Hematopoietic multipotent progenitor cell treated with erythropoietin and hydrocortisone succinate and interleukin-3 and kit ligand, for 8 days (in vitro differentiated cells): ENCODE measurements around the gene OR51S1.
"Not testable (repeated sequence)": the region's sequence is repeated elsewhere in the genome, so short reads cannot be mapped to it uniquely, and the experiment has no call there.

Experiments
- DNase-seq: peaks from one replicate; pipeline ENCODE4 v3.0.0-alpha.2; 2015

OR51S1 gene, protein sequence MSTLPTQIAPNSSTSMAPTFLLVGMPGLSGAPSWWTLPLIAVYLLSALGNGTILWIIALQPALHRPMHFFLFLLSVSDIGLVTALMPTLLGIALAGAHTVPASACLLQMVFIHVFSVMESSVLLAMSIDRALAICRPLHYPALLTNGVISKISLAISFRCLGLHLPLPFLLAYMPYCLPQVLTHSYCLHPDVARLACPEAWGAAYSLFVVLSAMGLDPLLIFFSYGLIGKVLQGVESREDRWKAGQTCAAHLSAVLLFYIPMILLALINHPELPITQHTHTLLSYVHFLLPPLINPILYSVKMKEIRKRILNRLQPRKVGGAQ

DNA sequence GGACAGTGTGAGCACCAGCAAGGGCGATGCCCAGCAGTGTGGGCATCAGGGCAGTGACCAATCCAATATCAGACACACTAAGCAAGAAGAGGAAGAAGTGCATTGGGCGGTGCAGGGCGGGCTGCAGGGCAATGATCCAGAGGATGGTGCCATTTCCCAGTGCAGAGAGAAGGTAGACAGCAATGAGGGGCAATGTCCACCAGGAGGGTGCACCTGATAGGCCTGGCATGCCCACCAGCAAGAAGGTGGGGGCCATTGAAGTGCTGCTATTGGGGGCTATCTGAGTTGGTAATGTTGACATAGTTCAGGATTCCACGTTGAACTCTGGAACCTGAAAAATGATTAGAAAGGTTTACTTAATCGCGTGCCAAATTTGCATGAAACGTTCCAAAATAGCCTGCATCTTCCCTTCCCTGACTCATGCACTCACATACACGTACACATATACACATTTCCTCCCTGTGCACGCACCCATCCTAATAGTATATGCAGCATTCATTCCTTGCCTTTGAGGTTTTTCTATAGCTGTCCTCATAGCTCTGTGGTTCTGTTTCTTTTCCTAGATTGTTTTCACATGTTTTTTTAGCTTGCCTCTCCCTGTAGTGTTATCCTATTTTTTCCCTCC is at the start of gene OR51S1:
OR51S1 (minus strand) TSS at position 301 of the 625 bp plus-strand sequence; CDS start at position 301, 0 bp downstream.
- no peak for DNase-seq

DNA sequence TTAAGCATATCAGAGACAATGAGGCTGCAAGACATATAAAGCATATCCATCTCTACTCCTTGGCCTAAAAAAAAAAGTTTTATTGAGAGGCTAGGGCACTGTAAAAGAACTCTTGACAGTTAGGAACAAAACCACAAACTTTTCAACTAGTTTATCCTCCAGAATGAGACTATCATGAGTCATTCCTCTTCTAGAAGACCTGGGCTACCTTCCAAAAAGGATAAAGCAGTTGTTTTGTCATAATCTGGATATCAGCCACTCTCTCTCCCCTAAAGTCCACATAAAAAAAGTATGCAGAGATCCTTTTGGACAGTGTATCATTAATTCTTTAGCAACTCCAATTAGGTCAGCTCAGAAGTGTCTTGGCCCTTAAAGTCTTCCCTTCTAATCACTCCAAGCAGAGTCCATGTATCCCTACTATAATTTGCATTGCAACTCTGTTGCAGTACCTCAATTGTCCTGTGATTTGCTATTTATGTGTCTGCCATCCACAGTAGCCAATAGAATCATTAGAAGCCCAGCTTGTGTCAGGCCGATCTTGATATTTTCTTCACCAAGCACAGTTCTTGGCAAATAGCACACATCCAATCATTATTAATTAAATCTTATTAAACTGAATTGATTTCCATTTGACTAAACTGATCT is 43.1 kb upstream of the OR51S1 start:
- peak; percentile 64 for DNase-seq

DNA sequence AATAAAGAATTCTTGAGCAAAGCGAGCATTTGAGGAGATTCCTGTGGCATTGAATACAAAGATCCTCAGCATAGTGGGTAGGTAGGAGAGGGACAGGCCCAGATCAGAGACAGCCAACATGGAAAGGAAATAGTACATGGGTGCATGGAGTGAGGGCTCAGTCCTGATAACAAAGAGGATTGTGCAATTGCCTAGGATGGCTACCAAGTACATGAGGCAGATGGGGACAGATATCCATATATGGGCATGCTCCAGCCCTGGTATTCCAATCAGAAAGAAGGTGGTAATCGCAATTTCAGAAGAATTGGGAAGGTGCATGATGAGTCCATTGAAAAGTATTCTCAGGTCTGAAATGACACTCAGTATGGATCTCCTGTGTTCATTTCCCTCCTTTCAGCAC is 41.3 kb upstream of the OR51S1 start:
- no peak for DNase-seq

DNA sequence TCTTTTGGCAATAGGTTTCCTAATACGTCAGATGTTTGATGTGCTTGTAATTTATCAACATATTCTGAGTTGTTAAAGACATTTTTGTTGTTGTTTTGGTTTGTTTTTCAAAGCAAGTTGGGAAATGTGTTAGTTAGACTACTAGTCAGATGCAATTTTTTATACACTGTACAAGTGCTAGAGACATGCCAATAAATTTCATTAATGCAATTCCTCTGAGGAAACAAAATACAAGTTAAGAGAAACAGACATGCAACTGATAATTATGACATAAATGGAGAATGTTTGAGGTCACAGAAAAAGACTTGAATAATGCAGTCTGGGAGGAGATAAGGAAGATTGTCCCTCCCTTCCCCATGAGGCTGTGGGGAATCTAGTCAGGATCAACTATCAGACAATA is 38.6 kb upstream of the OR51S1 start:
- no peak for DNase-seq

DNA sequence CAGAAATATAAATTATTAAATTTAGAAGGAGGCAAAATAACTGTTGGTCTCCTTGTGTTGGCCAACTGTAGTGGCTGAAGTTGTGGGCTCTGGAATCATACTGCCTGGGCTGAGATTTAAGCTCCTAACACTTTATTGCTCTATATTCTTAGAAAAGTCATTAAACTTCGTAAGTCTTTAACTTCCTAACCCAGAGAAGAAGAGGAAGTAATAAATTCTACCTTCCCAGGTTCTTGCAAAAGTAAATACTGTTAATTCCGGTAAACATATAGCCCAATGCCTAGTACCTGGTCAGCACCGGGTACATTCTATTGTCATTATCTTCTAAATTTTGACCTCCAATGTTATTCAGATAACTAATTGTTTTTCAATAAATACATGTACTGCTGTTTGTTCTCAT is 37.2 kb upstream of the OR51S1 start:
- no peak for DNase-seq

DNA sequence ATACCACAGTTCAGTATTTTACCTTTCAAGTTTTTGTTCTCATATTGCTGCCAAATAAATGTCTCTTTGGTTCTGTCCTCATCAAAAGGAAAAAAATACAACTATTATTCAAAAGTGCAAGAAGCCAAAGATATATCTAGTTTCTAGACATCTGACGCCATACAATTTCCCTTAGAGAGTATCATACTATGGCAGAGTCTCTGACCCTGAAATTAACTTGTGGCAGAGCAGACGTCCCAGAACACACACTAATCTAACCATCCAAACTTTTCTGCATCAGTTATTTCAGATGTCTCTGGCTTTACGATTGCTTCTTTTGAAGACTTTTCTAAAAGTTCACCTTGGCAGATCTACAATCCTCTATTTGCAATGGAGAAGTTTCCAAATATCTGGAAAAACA is 35.4 kb upstream of the OR51S1 start:
- no peak for DNase-seq

DNA sequence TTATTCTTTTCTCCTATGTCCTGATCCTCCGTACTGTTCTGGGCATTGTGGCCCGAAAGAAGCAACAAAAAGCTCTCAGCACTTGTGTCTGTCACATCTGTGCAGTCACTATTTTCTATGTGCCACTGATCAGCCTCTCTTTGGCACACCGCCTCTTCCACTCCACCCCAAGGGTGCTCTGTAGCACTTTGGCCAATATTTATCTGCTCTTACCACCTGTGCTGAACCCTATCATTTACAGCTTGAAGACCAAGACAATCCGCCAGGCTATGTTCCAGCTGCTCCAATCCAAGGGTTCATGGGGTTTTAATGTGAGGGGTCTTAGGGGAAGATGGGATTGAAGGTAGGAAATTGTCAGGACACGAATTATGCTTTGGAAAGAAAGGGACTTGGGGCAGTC is 33.5 kb upstream of the OR51S1 start:
- DNase-seq = peak; percentile 16

DNA sequence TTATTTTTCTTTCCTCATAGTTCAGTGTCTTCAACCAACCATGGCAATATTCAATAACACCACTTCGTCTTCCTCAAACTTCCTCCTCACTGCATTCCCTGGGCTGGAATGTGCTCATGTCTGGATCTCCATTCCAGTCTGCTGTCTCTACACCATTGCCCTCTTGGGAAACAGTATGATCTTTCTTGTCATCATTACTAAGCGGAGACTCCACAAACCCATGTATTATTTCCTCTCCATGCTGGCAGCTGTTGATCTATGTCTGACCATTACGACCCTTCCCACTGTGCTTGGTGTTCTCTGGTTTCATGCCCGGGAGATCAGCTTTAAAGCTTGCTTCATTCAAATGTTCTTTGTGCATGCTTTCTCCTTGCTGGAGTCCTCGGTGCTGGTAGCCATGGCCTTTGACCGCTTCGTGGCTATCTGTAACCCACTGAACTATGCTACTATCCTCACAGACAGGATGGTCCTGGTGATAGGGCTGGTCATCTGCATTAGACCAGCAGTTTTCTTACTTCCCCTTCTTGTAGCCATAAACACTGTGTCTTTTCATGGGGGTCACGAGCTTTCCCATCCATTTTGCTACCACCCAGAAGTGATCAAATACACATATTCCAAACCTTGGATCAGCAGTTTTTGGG is 33.0 kb upstream of the OR51S1 start, which contains the start of gene OR51T1:
OR51T1 (plus strand) TSS at position 41 of the 641 bp plus-strand sequence; CDS start at position 41, 0 bp downstream.
- DNase-seq = no peak

DNA sequence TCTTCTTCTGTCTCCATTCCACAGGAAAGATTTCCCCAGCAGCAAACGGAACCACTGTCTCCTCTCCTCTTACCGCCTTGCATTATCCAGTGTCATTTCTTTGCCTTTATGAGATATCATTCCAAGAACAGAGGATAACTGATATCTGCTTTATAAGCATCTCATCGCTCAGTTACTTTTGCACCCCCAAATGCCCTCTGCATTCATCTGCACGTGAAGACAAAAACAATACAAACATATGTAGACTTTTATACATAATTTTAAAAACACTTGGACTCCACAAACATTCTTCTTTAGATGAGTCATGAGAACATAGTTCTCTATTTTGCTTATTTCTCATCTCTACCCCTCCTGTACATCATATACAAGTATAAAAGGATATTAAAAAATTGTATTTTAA is 32.2 kb upstream of the OR51S1 start:
- no peak for DNase-seq

DNA sequence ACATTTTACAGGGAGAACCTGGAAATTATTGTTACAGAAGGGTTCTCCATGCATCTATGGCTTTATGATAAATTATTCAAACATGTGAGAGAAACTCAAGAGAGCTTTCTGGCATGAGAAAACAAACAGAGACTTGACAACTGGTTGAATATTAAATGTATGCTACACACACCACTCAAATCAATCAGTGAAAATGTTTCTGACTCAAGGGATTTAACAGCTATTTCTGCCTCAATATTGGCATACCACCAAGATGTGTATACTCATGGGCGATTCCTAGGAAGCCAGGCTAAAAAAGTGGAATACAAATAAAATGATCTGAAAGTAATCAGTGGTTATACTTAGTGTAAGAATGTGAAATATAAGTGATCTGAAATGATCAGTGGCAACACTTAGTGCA is 16.8 kb upstream of the OR51S1 start:
- DNase-seq = no peak

DNA sequence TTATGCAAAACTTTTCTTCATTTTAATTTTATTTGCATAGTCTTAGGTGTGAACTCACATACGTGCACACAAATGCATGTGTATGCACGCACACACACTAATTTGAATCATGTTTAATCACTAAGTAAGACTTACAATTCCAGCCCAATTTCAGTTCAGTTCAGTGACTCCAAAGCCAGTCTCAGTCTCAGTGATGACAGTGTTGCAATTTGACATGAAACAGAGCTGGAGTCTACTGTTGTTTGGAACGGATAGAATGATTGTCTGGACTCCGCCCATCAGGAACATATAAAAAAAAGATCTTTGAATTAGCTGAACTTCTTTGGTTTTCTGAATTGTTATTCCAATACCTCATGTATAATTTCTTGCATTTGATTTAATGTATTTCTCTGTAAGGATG is 14.9 kb upstream of the OR51S1 start:
- no peak for DNase-seq

DNA sequence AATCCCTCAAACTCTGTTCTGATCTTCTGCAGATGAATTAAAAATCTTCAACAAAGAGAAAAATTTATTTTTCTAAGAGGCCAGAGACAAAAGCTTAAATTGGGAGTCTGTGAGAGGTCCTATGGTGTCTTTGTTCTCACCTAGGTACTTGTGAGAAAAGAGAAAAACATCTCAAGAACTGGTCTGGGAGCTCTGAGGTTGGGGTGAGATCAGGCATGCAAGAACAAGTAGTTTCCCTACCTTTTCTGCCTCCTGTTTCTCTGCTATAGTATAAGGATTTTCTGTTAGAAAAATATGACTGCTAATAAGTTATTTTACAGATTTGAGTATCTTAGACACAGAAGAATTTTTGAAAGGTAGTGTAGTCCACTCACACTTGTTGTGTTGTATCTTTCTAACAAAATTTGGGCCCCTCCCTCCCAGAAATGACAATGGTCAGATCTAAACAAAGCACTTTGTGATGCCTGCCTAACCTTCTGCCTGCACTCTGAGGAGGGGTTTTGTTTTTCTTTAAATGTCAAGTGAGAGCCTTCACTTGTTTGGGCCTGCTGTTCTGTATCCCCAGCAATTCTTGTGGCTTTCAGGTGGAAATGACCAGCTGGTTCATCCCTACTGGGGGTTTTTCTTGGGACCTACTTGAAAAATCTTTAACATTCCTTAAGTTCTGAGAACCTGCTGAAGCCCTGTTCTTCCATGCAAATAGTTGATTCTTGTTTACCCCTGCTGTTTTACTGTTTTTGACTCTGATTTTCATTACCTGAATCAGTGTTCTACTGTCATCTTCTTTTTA is 13.6 kb upstream of the OR51S1 start:
- no peak for DNase-seq

DNA sequence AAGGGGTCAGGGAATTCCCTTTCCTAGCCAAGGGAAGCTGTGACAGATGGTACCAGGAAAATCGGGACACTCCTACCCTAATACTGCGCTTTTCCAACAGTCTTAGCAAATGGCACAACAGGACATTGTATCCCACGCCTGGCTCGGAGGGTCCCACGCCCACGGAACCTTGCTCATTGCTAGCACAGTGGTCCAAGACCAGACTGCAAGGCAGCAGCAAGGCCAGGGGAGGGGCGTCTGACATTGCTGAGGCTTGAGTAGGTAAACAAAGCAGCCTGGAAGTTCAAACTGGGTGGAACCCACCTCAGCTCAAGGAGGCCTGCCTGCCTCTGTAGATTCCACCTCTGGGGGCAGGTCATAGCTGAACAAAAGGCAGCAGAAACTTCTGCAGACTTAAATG is 5.3 kb upstream of the OR51S1 start:
- not testable (repeated sequence) for DNase-seq

DNA sequence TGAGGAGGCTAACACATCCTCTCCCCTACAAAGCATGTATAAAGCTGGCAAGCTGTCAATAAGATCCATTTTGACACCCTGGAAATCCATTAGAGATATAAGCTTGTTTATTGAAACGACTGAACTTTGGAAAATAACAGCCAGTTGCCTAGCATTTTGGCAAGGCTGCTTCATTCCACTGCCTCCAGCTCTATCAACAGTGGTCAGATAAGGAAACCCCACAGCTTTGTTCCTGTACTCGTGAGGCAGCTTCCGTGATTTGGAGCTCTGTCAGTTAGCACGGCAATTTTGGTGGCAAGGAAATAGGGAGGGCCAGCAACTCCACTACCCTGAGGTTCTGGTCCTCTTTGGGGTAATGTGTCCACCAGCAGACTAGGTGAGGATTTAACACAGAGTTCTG is 2.0 kb upstream of the OR51S1 start:
- DNase-seq = no peak

DNA sequence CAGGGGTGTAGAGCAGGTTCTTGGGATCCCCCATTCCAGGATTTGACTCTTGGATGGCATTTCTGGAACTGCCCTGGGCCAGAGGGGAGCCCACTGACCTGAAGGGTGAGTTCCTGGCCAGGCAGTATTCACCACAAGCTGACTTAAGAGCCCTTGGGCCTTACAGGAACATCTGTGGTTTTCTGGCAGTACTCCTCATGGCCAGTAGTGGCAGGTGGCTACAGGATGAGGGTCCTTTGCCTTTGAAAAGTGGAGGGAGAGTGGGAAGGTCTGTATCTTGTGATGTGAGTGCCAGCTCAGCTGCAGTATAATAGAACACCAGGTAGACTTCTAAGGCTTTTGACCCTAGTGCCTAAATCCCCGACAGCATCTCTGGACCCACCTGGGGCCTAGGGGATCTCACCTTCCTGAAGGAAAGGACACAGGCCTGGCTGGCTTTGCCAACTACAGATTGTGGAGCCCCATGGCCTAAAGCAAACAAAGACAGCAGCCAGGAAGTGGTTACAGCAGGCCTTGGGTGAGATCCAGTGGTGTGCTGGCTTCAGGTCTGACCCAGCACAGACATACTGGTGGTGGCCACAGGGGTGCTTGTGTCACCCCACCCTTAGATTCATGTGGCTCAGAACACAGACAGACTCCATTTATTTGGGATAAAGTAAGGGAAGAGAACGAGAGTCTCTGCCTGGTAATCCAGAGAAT is 9.0 kb downstream of the OR51S1 start:
- no peak for DNase-seq

DNA sequence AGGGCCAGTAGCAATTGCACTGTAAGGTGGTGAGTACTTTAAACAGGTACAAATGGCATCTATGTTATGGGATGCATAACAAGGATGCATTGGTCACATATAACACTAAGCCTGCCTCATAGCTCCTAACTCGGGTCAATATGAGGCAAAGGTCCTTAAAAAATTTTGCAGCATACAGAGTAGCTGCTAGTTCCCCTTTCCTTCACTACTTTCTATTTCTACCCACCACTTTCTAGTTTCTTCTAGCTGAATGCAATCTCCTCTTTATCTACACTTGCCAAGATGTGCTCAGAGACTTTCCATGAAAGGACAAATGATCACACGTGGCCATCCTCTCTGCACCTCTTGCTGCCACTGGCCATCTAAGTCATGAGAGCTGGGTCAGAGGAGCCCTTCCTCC is 18.1 kb downstream of the OR51S1 start:
- no peak for DNase-seq

DNA sequence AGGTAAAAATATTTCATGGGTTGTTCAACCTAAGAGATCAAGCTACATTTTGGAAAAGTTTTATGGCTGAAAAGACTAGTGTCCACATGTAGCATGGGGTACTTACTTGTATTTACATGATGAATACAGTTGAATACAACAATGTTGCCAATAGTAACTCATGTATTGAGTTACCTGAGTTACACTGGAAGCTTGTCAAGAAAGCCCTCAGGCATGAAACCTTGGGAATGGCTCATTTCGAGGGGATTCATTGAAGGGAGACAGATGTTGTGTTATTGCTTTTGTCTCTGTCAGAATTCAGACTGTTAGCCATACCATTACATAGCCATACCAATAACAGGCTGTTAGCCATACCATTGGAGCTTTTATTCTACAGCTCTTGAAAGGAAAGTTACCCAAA is 18.7 kb downstream of the OR51S1 start:
- no peak for DNase-seq

DNA sequence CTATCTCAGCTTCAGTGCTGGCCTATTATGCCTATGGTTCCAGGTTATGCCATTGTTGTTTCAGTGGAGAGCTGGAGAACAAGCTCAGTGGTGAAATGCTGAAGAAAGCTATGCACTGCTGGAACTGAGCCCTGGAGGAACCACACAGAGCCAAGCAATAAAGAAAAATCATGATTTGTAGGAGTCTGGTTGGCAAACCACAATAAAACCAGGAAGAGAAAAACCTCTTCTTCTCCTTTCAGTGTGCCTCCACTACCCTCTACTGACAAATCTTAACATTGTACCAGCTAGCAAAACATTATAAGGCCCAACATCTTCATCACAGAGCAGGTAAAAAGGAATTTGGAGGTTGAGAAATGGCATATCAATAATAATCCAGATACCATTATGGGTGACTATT is 22.6 kb downstream of the OR51S1 start:
- no peak for DNase-seq

DNA sequence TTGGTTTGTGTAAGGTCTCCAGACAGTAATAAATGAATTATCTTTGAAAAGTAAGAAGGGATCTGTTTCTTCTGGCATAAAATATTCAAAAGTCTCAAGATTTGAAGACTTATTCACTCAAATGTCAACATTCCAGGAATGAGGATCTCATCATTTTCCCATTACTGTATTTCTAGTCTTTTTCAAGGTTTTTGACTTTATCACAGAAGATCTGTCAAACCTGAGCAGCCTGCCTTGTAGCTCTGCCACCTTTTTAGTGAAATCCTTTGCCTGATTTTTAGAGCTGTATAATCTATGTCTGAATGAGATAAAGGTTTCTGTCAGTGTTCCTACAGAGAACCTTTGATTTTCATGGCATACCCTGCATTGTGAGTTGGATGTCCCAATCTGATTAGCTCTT is 23.9 kb downstream of the OR51S1 start:
- DNase-seq = no peak

DNA sequence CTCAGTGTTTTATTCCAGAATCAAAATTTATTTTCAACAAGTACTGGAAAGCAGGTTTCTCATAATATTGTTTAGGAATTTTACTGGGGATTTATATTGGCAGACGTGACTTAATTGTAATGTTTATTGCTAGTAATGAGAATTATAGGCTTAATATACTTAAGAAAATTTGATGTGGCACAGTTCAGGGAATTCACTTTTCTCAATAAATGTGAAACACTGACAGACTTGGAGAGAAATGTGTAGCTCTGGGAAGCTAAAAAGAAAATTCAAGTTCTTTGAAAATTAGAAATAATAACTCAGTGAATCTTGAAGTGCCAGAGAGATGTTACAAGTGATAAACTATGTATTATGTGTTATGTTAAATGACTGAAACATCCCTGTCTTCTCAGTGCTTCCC is 28.0 kb downstream of the OR51S1 start, which contains the start of gene OR51F2:
OR51F2 (plus strand) TSS at position 301 of the 400 bp plus-strand sequence. CDS start 101 bp downstream, outside the sequence.
- DNase-seq = no peak

DNA sequence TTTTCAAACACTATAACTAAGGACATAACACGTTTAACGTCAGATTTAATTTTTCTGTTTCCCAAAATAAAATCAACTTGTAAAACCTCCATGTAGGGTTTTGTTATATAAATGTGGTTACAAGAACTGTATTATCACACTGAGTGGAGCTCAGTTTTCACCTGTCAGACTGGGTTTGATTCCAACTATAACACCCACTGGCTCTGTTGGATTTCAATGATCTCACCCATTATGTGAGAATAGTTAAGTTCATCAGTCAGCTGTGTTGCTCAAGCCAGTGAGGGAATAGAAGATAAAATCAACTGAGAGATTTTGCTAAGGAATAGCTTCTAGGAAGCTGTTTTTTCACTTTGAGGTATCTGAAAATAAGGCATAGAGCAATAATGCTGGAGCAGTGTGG is 39.8 kb downstream of the OR51S1 start:
- DNase-seq = no peak

DNA sequence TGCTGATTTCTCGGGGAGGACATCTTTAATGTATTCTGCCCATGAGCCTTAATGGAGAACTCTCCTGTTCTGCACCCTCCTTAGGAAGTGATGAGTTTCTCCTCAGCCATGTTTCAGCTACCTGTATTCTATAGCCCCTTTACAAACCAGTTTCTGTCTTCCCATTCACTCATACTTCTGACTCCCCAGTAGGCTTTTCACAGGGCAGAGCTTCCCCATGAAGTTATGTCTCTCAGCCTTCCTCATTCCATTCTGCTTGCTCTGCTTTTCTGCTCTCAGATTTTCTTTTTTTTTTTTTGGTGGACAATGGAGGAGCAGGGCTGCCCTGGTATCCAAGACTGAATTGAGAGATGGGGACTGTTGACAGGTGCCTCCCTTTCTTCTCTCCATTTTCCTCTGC is 40.5 kb downstream of the OR51S1 start:
- no peak for DNase-seq
